BE2C (cell line): ENCODE measurements around the gene ZNF138.
"Not testable (repeated sequence)": the region's sequence is repeated elsewhere in the genome, so short reads cannot be mapped to it uniquely, and the experiment has no call there.

ENCODE experiments used
- DNase-seq: peaks from one replicate; pipeline ENCODE4 v3.0.0-alpha.2; 2020
- H3K27me3 ChIP-seq: fragments of 250-450 bp; sonication (Bioruptor Pico); 2 replicates; pipeline ENCODE4 v1.5.1; 2020; ENCODE audit warnings: mild to moderate bottlenecking
- H3K36me3 ChIP-seq: fragments of 250-450 bp; sonication (Bioruptor Pico); 2 replicates; pipeline ENCODE4 v1.5.1; 2020; ENCODE audit warnings: mild to moderate bottlenecking
- H3K4me1 ChIP-seq: fragments of 250-450 bp; sonication (Bioruptor Pico); 2 replicates; pipeline ENCODE4 v1.5.1; 2020
- H3K4me3 ChIP-seq: 2 replicates; pipeline ENCODE4 v1.5.1; 2011; ENCODE audit warnings: low read depth, low read length
- H3K9me3 ChIP-seq: fragments of 250-450 bp; sonication (Bioruptor Pico); 2 replicates; pipeline ENCODE4 v1.5.1; 2020
- CTCF ChIP-seq: IDR thresholded peaks from 2 replicates; pipeline ENCODE4 v1.5.1; 2012; ENCODE audit warnings: mild to moderate bottlenecking, low read depth, low read length

Gene ZNF138

DNA sequence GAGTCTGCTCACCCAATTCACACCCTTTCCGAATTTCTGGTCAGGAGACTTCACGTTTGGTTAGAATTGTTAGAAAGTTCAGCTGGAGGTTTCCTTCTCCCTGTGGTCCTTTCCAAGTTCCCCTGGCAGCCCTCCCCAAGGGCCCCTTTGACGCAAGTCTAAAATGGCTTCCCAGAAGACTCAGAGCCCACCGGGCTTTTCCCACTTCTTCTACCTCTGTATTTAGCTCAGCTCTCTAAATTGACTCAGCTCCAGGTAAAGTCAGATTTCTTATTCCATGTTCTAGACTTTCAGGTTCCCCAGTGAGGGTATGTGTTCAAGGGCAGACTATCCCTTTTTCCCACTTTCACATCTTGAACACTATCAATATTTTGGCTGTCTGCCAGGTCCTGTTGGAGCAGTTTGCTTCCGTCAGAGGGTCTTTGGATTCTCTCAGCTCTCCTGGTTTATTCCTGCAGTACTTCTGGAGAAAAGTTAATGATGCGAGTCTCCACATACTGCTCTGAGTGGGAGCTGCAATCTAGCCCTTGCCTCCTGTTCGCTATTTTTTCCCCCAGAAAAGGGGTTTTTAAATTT, 55.8 kb downstream of the ZNF138 start:
- Histone ChIP-seq H3K4me1 (no peaks in the 10 kb centered on the region), H3K9me3 (no peaks in the 10 kb centered on the region), H3K36me3 (no peaks in the 10 kb centered on the region), H3K4me3 (peak overlapping the region; percentile 24), H3K27me3 (no peaks in the 10 kb centered on the region)
- no peak for TF ChIP-seq CTCF
- no peak for DNase-seq

- no peaks in the 10 kb centered on the region for H3K9me3 ChIP-seq
- DNase-seq: no peak
- no peaks in the 10 kb centered on the region for H3K27me3 ChIP-seq
- no peaks in the 10 kb centered on the region for H3K4me1 ChIP-seq
- no peak for TF ChIP-seq CTCF
- H3K36me3 ChIP-seq: no peaks in the 10 kb centered on the region
- H3K4me3 ChIP-seq: no peak overlapping the region
Observed at GRCh38 chr7:64853679-64854078, 59.5 kb downstream of the ZNF138 start.

- DNase-seq: no peak
- no peaks in the 10 kb centered on the region for H3K27me3 ChIP-seq
- H3K4me1 ChIP-seq: no peaks in the 10 kb centered on the region
- TF ChIP-seq CTCF: no peak
- H3K36me3 ChIP-seq: no peaks in the 10 kb centered on the region
- no peaks in the 10 kb centered on the region for H3K9me3 ChIP-seq
- no peak overlapping the region for H3K4me3 ChIP-seq
Observed at GRCh38 chr7:64854969-64855368, 60.7 kb downstream of the ZNF138 start.

GRCh38 chr7:64863021-64863420, 68.8 kb downstream of the ZNF138 start:
- TF ChIP-seq CTCF: no peak
- DNase-seq: no peak
- H3K4me3 ChIP-seq: no peak overlapping the region
- H3K4me1 ChIP-seq: no peaks in the 10 kb centered on the region
- no peaks in the 10 kb centered on the region for H3K36me3 ChIP-seq
- no peaks in the 10 kb centered on the region for H3K9me3 ChIP-seq
- H3K27me3 ChIP-seq: no peaks in the 10 kb centered on the region

- not testable (repeated sequence) for H3K9me3 ChIP-seq, H3K36me3 ChIP-seq, H3K4me1 ChIP-seq, H3K4me3 ChIP-seq, H3K27me3 ChIP-seq, DNase-seq
Observed at GRCh38 chr7:64863530-64863929, 69.3 kb downstream of the ZNF138 start.

DNA sequence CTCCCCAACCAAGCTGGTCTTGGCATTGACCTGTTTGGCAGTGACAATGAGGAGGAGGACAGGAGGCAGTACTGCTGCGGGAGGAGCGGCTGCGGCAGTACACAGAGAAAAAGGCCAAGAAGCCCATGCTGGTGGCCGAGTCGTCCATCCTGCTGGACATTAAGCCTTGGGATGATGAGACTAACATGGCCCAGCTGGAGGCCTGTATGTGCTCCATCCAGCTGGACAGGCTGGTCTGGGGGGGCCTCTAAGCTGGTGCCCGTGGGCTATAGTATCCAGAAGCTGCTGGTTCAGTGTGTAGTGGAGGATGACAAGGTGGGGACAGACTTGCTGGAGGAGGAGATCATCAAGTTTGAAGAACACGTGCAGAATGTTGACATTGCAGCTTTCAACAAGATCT, 69.7 kb downstream of the ZNF138 start:
- Histone ChIP-seq H3K36me3 (no peaks in the 10 kb centered on the region), H3K4me3 (no peak overlapping the region), H3K9me3 (no peaks in the 10 kb centered on the region), H3K27me3 (no peaks in the 10 kb centered on the region), H3K4me1 (no peaks in the 10 kb centered on the region)
- DNase-seq: no peak
- TF ChIP-seq CTCF: no peak

- Histone ChIP-seq H3K27me3 (no peaks in the 10 kb centered on the region), H3K36me3 (no peaks in the 10 kb centered on the region), H3K4me3 (no peak overlapping the region), H3K4me1 (no peaks in the 10 kb centered on the region), H3K9me3 (no peaks in the 10 kb centered on the region)
- no peak for DNase-seq
- no peak for TF ChIP-seq CTCF
Observed at GRCh38 chr7:64867863-64868440, 73.7 kb downstream of the ZNF138 start.
